Liver (tissue), 9 donors: Measurements from ENCODE around the gene MOB1B. TPM values are rescaled to one million over a fixed set of nuclear protein-coding genes. Genes with fewer than 3 reads are reported as not detected.

ENCODE experiments used
- DNase-seq: peaks from one replicate; pipeline ENCODE4 v3.0.0-alpha.2; 2017; ENCODE audit warnings: low spot score
- H3K27ac ChIP-seq, 2 donors: one replicate each; pipeline ENCODE4 v1.7.0; 2013; ENCODE audit warnings: inconsistent platforms in 2 of 2, low read length in 2 of 2, control low read depth in 1 of 2, low read depth in 1 of 2, mild to moderate bottlenecking in 1 of 2
- H3K27me3 ChIP-seq, 4 donors: one replicate each; pipeline versions ENCODE4 v1.6.1 to v1.7.0; 2013; ENCODE audit warnings: low read length in 3 of 4, inconsistent platforms in 1 of 4, mild to moderate bottlenecking in 1 of 4, moderate library complexity in 1 of 4; ENCODE audit not compliant: control insufficient read depth in 4 of 4, insufficient read depth in 4 of 4
- H3K36me3 ChIP-seq, 4 donors: one replicate each; pipeline versions ENCODE4 v1.6.1 to v1.7.0; 2013; ENCODE audit warnings: low read length in 3 of 4, mild to moderate bottlenecking in 3 of 4, low read depth in 1 of 4, moderate library complexity in 1 of 4; ENCODE audit not compliant: control insufficient read depth in 4 of 4, insufficient read depth in 3 of 4
- H3K4me1 ChIP-seq, 4 donors: one replicate each; pipeline versions ENCODE4 v1.6.1 to v1.7.0; 2013; ENCODE audit warnings: low read length in 3 of 4, mild to moderate bottlenecking in 3 of 4, moderate library complexity in 1 of 4; ENCODE audit not compliant: control insufficient read depth in 4 of 4, insufficient read depth in 4 of 4
- H3K4me3 ChIP-seq, 3 donors: one replicate each; pipeline versions ENCODE4 v1.6.1 to v1.7.0; 2013; ENCODE audit warnings: low read length in 3 of 3, control low read depth in 1 of 3, low read depth in 1 of 3, mild to moderate bottlenecking in 1 of 3
- H3K9ac ChIP-seq, 2 donors: one replicate each; pipeline ENCODE4 v1.7.0; 2013; ENCODE audit warnings: low read length in 2 of 2, mild to moderate bottlenecking in 2 of 2, moderate library complexity in 2 of 2, control low read depth in 1 of 2, low read depth in 1 of 2
- H3K9me3 ChIP-seq, 4 donors: one replicate each; pipeline versions ENCODE4 v1.6.1 to v1.7.0; 2013; ENCODE audit warnings: low read length in 3 of 4; ENCODE audit not compliant: control insufficient read depth in 4 of 4
- ATF3 ChIP-seq: IDR thresholded peaks from 2 replicates; pipeline ENCODE4 v1.6.1; 2016; ENCODE audit warnings: antibody characterized with exemption
- CTCF ChIP-seq: fragments of 150-350 bp; IDR thresholded peaks from 2 replicates; pipeline ENCODE4 v1.5.1; 2017; ENCODE audit warnings: improper control_type of control experiment, low read depth, low read length; ENCODE audit not compliant: missing input control
- EGR1 ChIP-seq, 2 donors: IDR thresholded peaks; 2 replicates each; pipeline ENCODE4 v1.6.1; 2016 to 2018; ENCODE audit warnings: antibody characterized with exemption in 2 of 2, low read depth in 2 of 2
- FOXA1 ChIP-seq: IDR thresholded peaks from 2 replicates; pipeline ENCODE4 v1.6.1; 2016; ENCODE audit warnings: antibody characterized with exemption
- FOXA2 ChIP-seq: IDR thresholded peaks from 2 replicates; pipeline ENCODE4 v1.6.1; 2016; ENCODE audit warnings: antibody characterized with exemption
- GABPA ChIP-seq, 2 donors: IDR thresholded peaks in 1 of 2; conservative IDR thresholded peaks in 1 of 2; 2 replicates each; pipeline ENCODE4 v1.6.1; 2016; ENCODE audit warnings: antibody characterized with exemption in 2 of 2, mild to moderate bottlenecking in 1 of 2, moderate library complexity in 1 of 2
- HNF4A ChIP-seq, 2 donors: conservative IDR thresholded peaks; 2 replicates each; pipeline ENCODE4 v1.6.1; 2016; ENCODE audit warnings: antibody characterized with exemption in 2 of 2, mild to moderate bottlenecking in 2 of 2
- HNF4G ChIP-seq: IDR thresholded peaks from 2 replicates; pipeline ENCODE4 v1.6.1; 2016; ENCODE audit warnings: antibody characterized with exemption
- JUND ChIP-seq, 2 donors: IDR thresholded peaks; 2 replicates each; pipeline ENCODE4 v1.6.1; 2016; ENCODE audit warnings: antibody characterized with exemption in 2 of 2
- MAX ChIP-seq: IDR thresholded peaks from 2 replicates; pipeline ENCODE4 v1.6.1; 2016; ENCODE audit warnings: antibody characterized with exemption
- NR2F2 ChIP-seq: IDR thresholded peaks from 2 replicates; pipeline ENCODE4 v1.6.1; 2016; ENCODE audit warnings: antibody characterized with exemption
- RAD21 ChIP-seq, 2 donors: IDR thresholded peaks; 2 replicates each; pipeline ENCODE4 v1.6.1; 2016; ENCODE audit warnings: antibody characterized with exemption in 2 of 2, mild to moderate bottlenecking in 2 of 2
- REST ChIP-seq: IDR thresholded peaks from 2 replicates; pipeline ENCODE4 v1.6.1; 2016; ENCODE audit warnings: antibody characterized with exemption, mild to moderate bottlenecking
- RXRA ChIP-seq, 2 donors: IDR thresholded peaks; 2 replicates each; pipeline ENCODE4 v1.6.1; 2017 to 2018; ENCODE audit warnings: antibody characterized with exemption in 2 of 2, mild to moderate bottlenecking in 1 of 2
- SP1 ChIP-seq: IDR thresholded peaks from 2 replicates; pipeline ENCODE4 v1.6.1; 2018; ENCODE audit warnings: antibody characterized with exemption, mild to moderate bottlenecking
- TAF1 ChIP-seq: conservative IDR thresholded peaks from 2 replicates; pipeline ENCODE4 v1.6.1; 2016; ENCODE audit warnings: antibody characterized with exemption, mild to moderate bottlenecking
- YY1 ChIP-seq: IDR thresholded peaks from 2 replicates; pipeline ENCODE4 v1.6.1; 2016; ENCODE audit warnings: antibody characterized with exemption, mild to moderate bottlenecking
- ZBTB33 ChIP-seq: IDR thresholded peaks from 2 replicates; pipeline ENCODE4 v1.6.1; 2016; ENCODE audit warnings: antibody characterized with exemption
- WGBS: extraction: QIAGEN DNeasy Blood & Tissue Kit; methylation state at CpG from one replicate; pipeline ENCODE4 v1.1.7; 2013; 5-methylcytosine and 5-hydroxymethylcytosine counted together
- polyA plus RNA-seq, 2 donors: library from polyadenylated mRNA; stranded (reverse) in 1 of 2; unstranded in 1 of 2; fragments of 200-250 nt in 1 of 2; fragments of >200 nt in 1 of 2; fragmentation: Nextera tagmentation in 1 of 2; extraction: Ambion mirVana in 1 of 2; gene quantifications; one replicate each; pipeline versions ENCODE4 v1.2.1 to v1.2.3, GENCODE V29; 2013 to 2015
- total RNA-seq, 2 donors: library from RNA; depleted of rRNA; stranded (reverse); fragments of >200 nt; gene quantifications; one replicate each; pipeline ENCODE4 v1.2.3, GENCODE V29; 2014
- donor health status: healthy.
- donor health status: healthy.
- donor health status: healthy.
- donor health status: healthy.
- donor health status: healthy.

MOB1B gene
- total and polyA plus RNA-seq, 4 donors, result 2.1 to 69.0 (median 3.7) TPM

GRCh38 chr4:71020611-71021010 is 118.4 kb downstream of the MOB1B start:
- Histone ChIP-seq H3K9me3 (no peaks in the 10 kb centered on the region), H3K4me3 (no peak overlapping the region), H3K27ac (no peak overlapping the region), H3K36me3 (no peaks in the 10 kb centered on the region), H3K27me3 (no peaks in the 10 kb centered on the region), H3K9ac (no peak overlapping the region), H3K4me1 (no peaks in the 10 kb centered on the region)
- DNase-seq, result no peak
- 50% methylated on average over 1 of the region's 1 CpG for WGBS
- TF ChIP-seq RXRA (IDR thresholded peaks at IDR 0.05) (no peak), GABPA (IDR thresholded peaks at IDR 0.05 in 1 of 2, conservative IDR thresholded peaks at IDR 0.05 in 1 of 2) (no peak), CTCF (no peak), NR2F2 (no peak), EGR1 (IDR thresholded peaks at IDR 0.05; ENCODE audit: low read depth in 2 of 2) (no peak), ZBTB33 (no peak), SP1 (no peak), TAF1 (no peak), ATF3 (no peak), YY1 (no peak), RAD21 (IDR thresholded peaks at IDR 0.05) (no peak), FOXA2 (no peak), HNF4G (no peak), MAX (no peak), HNF4A (conservative IDR thresholded peaks at IDR 0.05) (no peak), FOXA1 (no peak), REST (no peak), JUND (IDR thresholded peaks at IDR 0.05) (no peak)
